ENCODE measurements around the gene OPRM1.

DNA sequence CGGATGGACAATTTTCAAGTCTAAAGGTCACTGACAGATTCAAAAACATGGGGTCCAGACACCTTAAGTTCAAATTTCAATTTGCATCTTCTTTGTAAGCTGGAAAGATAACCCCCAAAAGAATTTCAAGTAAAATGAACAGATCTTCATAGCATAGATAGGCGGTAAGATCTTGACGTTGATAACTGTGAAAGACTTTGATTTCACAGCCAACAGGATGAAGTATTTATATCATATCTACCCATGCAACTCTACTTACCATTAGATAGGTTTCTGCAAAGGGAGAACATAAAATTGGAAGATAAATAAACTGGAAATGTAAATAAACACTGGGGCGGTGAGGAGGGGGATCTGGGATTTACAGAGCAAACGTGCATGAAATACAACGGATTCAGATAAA, 179.7 kb downstream of the OPRM1 start:
- TF ChIP-seq, protein P1, sequence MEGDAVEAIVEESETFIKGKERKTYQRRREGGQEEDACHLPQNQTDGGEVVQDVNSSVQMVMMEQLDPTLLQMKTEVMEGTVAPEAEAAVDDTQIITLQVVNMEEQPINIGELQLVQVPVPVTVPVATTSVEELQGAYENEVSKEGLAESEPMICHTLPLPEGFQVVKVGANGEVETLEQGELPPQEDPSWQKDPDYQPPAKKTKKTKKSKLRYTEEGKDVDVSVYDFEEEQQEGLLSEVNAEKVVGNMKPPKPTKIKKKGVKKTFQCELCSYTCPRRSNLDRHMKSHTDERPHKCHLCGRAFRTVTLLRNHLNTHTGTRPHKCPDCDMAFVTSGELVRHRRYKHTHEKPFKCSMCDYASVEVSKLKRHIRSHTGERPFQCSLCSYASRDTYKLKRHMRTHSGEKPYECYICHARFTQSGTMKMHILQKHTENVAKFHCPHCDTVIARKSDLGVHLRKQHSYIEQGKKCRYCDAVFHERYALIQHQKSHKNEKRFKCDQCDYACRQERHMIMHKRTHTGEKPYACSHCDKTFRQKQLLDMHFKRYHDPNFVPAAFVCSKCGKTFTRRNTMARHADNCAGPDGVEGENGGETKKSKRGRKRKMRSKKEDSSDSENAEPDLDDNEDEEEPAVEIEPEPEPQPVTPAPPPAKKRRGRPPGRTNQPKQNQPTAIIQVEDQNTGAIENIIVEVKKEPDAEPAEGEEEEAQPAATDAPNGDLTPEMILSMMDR (IDR thresholded peaks at IDR 0.05), result no peak
- no peak for TF ChIP-seq POLR2AphosphoS5 (IDR thresholded peaks at IDR 0.05)

All from esophagus muscularis mucosa (tissue), 3 donors.